Kidney (tissue), 14 donors: ENCODE results near the gene NEO1. TPM values are rescaled to one million over a fixed set of nuclear protein-coding genes. Genes with fewer than 3 reads are reported as not detected.

Experiments
- DNase-seq, 5 donors: peaks; one replicate each; pipeline ENCODE4 v3.0.0-alpha.2; 2013 to 2020
- FAIRE-seq: peaks from 2 replicates; lab custom pipeline; 2012; peaks lifted over from hg19 to GRCh38; lab: Jason Lieb, UNC
- H3K27ac ChIP-seq, 2 donors: one replicate each; pipeline ENCODE4 v1.7.0; 2013; ENCODE audit warnings: low read depth in 2 of 2, low read length in 2 of 2, inconsistent platforms in 1 of 2
- H3K27me3 ChIP-seq: one replicate; pipeline ENCODE4 v1.7.1; 2013; ENCODE audit warnings: low read length, inconsistent platforms; ENCODE audit not compliant: control insufficient read depth, insufficient read depth
- H3K36me3 ChIP-seq, 3 donors: one replicate each; pipeline versions ENCODE4 v1.7.0 to v1.7.1; 2013; ENCODE audit warnings: low read length in 3 of 3, control low read depth in 1 of 3, inconsistent platforms in 1 of 3; ENCODE audit not compliant: insufficient read depth in 3 of 3, control insufficient read depth in 2 of 3
- H3K4me1 ChIP-seq, 3 donors: one replicate each; pipeline versions ENCODE4 v1.7.0 to v1.7.1; 2013; ENCODE audit warnings: low read length in 3 of 3, inconsistent platforms in 1 of 3, low read depth in 1 of 3; ENCODE audit not compliant: control insufficient read depth in 2 of 3, insufficient read depth in 2 of 3
- H3K4me3 ChIP-seq, 3 donors: one replicate each; pipeline versions ENCODE4 v1.7.0 to v1.8.1; 2013; ENCODE audit warnings: low read length in 3 of 3, control low read depth in 1 of 3, inconsistent platforms in 1 of 3
- H3K9ac ChIP-seq, 3 donors: one replicate each; pipeline versions ENCODE4 v1.7.0 to v1.7.1; 2013; ENCODE audit warnings: low read length in 3 of 3, control low read depth in 1 of 3, inconsistent platforms in 1 of 3
- H3K9me3 ChIP-seq, 3 donors: one replicate each; pipeline versions ENCODE4 v1.7.0 to v1.7.1; 2013; ENCODE audit warnings: low read length in 3 of 3, control low read depth in 1 of 3, inconsistent platforms in 1 of 3; ENCODE audit not compliant: control insufficient read depth in 2 of 3, insufficient read depth in 1 of 3
- CTCF ChIP-seq: IDR thresholded peaks from 3 replicates; pipeline ENCODE4 v1.5.1; 2012; ENCODE audit warnings: mild to moderate bottlenecking, moderate library complexity, borderline replicate concordance; ENCODE audit not compliant: insufficient read depth; ENCODE audit errors: extremely low read depth
- intact Hi-C: fragments of 100-400 bp; cut with DNase I; formaldehyde crosslinking; loops from one replicate; pipeline ENCODE4 v1.11.1; 2022
- polyA plus RNA-seq: library from polyadenylated mRNA; stranded (reverse); fragments of 350-450 nt; fragmentation: Illumina TruSeq; extraction: RNeasy Lipid Tissue Mini Kit (QIAGEN cat#74804); gene quantifications from one replicate; pipeline ENCODE4 v1.2.3, GENCODE V29; 2014; ENCODE audit warnings: low read depth, low replicate concordance; ENCODE audit not compliant: insufficient read depth
- total RNA-seq: library from RNA; stranded (reverse); fragmentation: NEBNext Ultra II Directional; extraction: Animal tissue kit (Norgen Biotek cat#: 25700); gene quantifications from one replicate; pipeline ENCODE4 v1.2.1, GENCODE V29; 2021
- donor health status: control.
- donor health status: control.
- donor health status: control.
- donor health status: control.
- donor health status: control.
- donor health status: DM: yes; HTN: yes; CAD: no.
- donor health status: Normal renal cell carcinoma (clear cell type).

NEO1 gene
- total and polyA plus RNA-seq, 2 donors from 2014 or later = 12.4 to 43.3 TPM

- TF ChIP-seq CTCF = no peak
- DNase-seq = peak in 3 of 5 donors; percentile 16 to 48 (median 43)
- FAIRE-seq = no peak
Measured at GRCh38 chr15:73328981-73329380, 276.7 kb downstream of the NEO1 start.

GRCh38 chr15:73329501-73330200 lies 277.4 kb downstream of the NEO1 start:
- Histone ChIP-seq H3K27ac (no peak overlapping the region), H3K4me3 (no peak overlapping the region), H3K4me1 (no peaks in the 10 kb centered on the region), H3K27me3 (no peaks in the 10 kb centered on the region), H3K36me3 (no peaks in the 10 kb centered on the region), H3K9me3 (no peaks in the 10 kb centered on the region), H3K9ac (no peak overlapping the region)
- FAIRE-seq (no peak), DNase-seq (peak in 1 of 5 donors; percentile 64)
- intact Hi-C loops = no loop called here
- TF ChIP-seq CTCF = no peak

More at GRCh38 chr15:73328981-73329380, 276.7 kb downstream of the NEO1 start:
- Histone ChIP-seq H3K9me3 (no peaks in the 10 kb centered on the region), H3K27me3 (no peaks in the 10 kb centered on the region), H3K9ac (no peak overlapping the region), H3K4me3 (no peak overlapping the region), H3K27ac (no peak overlapping the region), H3K36me3 (no peaks in the 10 kb centered on the region), H3K4me1 (no peaks in the 10 kb centered on the region)
- intact Hi-C loops = no loop called here

- FAIRE-seq = no peak
Measured at GRCh38 chr15:73330206-73331051, 278.2 kb downstream of the NEO1 start.

More at GRCh38 chr15:73330206-73331051, 278.2 kb downstream of the NEO1 start:
- peak in 1 of 5 donors; percentile 39 for DNase-seq
- H3K27ac ChIP-seq = no peak overlapping the region
- intact Hi-C loops = no loop called here
- no peaks in the 10 kb centered on the region for H3K9me3 ChIP-seq
- no peak for TF ChIP-seq CTCF
- no peaks in the 10 kb centered on the region for H3K4me1 ChIP-seq
- H3K4me3 ChIP-seq = no peak overlapping the region
- no peaks in the 10 kb centered on the region for H3K27me3 ChIP-seq
- no peak overlapping the region for H3K9ac ChIP-seq
- no peaks in the 10 kb centered on the region for H3K36me3 ChIP-seq
